ENCODE results near the gene ETV6.

ETV6 gene

DNA sequence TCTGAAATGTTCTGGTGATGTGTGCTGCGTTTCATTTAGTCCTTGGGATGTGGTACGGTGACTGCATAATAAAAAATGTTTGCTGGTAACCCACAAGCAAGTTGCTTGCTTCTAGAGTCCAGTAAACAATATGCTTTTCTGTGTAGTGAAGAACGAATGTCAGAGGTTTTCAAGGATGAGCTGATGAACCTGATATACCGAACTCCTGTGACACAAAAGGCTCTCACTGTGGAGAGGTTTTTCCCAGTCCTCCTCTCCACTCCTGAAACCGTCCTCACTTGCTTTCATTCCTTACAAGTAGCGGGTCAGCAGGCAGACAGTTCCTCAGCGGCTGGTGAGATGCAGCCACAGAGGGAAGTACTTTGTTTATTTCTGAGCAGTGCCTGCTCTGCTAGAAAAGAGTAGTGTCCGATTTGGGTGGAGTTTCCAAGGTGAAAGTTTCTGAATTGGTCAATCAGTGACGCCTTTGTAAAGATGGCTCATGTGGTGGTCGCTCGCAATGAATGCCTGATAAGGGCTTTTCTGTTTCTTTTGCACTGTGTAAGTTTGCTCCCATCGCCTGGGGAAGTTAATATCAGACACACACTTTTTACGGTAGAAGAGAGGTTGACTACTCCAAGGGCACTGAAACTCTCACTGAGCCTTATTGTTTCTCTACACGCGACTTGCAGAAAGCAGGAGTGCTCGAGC is 3.0 kb downstream of the ETV6 start:
- peak; percentile 8 for TF ChIP-seq POLR2A (IDR thresholded peaks at IDR 0.05; ENCODE audit: low read length)
- TF ChIP-seq GATA1 (IDR thresholded peaks at IDR 0.05; ENCODE audit: low read depth, low read length) = no peak
- peak; percentile 33 to 34 for DNase-seq

DNA sequence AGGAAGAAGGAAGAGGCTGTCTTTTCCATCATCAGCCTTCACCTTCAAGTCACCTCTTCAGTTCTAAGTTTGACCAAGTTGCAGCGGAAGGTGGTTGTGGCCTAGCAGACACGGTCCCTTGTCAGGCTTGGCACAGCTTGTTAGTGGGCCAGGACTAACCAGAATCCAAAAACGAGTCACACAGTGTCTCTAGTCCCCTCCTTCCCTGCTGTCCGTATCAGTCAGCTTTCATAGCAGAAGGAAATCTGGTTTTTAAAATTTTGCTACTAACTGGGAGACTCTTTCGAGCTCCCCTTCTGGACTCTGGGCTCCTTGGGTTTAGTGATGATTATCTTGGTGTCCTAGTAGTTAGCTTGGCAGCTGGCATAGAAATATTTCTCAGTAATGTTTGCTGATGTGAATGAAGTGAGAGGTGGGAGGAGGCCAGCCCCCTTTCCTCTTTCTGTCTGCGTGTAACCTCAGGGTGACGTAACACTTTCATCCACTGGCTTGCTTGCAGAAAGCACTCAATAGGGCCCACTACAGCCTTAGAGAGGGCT is 3.8 kb downstream of the ETV6 start:
- DNase-seq = peak; percentile 16 to 24
- TF ChIP-seq GATA1 (IDR thresholded peaks at IDR 0.05; ENCODE audit: low read depth, low read length) (no peak), POLR2A (IDR thresholded peaks at IDR 0.05; ENCODE audit: low read length) (no peak)

DNA sequence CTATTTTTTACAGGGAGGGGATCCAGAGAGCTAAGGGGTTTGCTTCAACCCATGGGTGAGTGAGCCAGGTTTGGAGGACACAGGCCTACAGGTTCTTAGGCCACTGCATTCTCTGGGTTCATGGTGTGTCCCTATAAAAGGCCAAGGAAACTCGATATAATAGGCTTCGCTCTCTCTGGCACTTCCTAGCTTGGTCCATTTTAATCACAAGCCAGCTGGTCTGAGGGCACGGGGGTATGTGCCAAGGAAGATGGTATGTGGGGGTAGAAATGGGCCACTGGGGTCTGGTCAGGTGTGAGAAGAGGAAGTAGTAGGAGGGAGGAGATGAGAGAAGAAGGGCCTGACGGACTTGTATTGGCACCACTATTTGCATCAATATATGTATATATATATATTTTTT is 4.9 kb downstream of the ETV6 start:
- TF ChIP-seq POLR2A (IDR thresholded peaks at IDR 0.05; ENCODE audit: low read length) (no peak), GATA1 (IDR thresholded peaks at IDR 0.05; ENCODE audit: low read depth, low read length) (no peak)

DNA sequence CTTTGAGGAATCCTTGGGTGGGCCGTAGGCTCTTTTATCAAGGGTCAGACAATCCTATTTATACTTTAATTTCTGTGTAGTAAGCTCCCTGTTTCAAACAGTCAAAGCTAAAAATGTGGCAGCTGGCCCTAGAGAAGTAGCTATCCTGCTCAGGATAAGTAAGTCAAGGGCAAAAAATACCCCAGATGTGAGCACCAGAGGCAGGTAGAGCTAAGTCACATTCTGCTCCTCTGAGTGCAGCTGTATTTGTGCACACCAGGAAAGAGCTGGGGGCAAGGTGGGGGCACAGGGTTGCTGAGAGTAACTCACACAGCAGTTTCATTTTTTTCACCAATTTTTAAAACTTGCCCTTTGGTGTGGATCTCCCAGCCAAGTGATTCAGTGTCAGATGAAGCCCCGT is 5.3 kb downstream of the ETV6 start:
- no peak for DNase-seq
- TF ChIP-seq GATA1 (IDR thresholded peaks at IDR 0.05; ENCODE audit: low read depth, low read length) (no peak), POLR2A (IDR thresholded peaks at IDR 0.05; ENCODE audit: low read length) (no peak)

More for the DNA sequence above, 4.9 kb downstream of the ETV6 start:
- no peak for DNase-seq

DNA sequence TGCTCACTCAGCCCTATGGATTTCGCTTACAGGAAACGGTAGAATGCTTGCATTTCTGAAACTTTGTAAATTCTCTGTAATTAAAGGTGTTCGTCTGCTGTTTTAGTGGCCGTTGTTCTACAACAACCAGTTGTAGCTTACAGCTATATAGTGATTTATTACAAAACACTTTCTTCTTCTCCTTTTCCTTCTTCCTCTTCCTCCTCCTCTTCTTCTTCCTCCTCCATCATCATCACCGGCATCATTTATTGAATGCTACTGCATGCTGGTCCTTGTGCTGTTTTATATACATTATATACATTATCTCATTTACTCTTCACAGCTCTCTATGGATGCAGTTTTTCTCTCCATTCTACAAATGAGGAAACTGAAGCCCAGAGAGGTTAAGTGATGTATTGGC is 6.4 kb downstream of the ETV6 start:
- TF ChIP-seq POLR2A (IDR thresholded peaks at IDR 0.05; ENCODE audit: low read length) (no peak), GATA1 (IDR thresholded peaks at IDR 0.05; ENCODE audit: low read depth, low read length) (no peak)
- no peak for DNase-seq

DNA sequence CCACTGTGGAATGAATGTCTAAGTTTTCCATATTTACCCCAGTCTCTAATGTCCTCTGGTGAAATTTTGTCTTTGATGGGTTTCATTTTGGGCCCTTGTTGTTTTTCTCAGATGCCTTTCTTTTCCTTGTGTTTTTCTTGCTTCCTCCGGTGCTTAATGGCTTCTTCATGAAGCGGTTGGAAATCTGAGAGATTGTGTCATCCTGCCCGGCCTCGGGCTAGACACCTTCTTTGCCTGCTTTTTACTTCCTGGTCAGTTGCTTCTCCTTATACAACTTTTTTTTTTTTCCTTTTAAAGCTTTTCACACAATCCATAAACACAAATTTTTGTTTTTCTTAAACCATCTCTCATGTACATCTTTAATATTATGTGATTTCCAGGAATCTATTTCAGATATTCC is 7.1 kb downstream of the ETV6 start:
- DNase-seq = no peak
- TF ChIP-seq POLR2A (IDR thresholded peaks at IDR 0.05; ENCODE audit: low read length) = no peak
- no peak for TF ChIP-seq GATA1 (IDR thresholded peaks at IDR 0.05; ENCODE audit: low read depth, low read length)

DNA sequence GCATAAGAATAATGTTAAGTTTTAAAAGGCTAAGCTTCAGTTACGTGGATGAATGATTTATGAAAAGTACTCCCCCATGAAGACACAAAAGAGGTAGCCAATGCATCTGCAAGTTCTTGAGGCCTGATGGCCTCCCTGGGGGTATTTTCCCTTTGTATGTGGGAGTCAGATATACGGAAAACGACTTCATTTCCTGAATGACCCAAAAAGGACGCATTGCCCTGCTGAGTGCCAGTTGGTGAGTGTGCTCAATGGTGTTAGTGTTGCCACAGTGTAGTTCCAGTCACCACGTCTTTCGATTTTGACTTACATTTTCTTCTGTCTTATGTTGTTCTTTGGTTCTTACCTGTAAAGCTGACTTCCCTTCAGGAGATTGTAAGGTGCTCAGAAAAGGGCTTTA is 8.0 kb downstream of the ETV6 start:
- DNase-seq = no peak
- TF ChIP-seq POLR2A (IDR thresholded peaks at IDR 0.05; ENCODE audit: low read length) = no peak
- TF ChIP-seq GATA1 (IDR thresholded peaks at IDR 0.05; ENCODE audit: low read depth, low read length) = no peak

DNA sequence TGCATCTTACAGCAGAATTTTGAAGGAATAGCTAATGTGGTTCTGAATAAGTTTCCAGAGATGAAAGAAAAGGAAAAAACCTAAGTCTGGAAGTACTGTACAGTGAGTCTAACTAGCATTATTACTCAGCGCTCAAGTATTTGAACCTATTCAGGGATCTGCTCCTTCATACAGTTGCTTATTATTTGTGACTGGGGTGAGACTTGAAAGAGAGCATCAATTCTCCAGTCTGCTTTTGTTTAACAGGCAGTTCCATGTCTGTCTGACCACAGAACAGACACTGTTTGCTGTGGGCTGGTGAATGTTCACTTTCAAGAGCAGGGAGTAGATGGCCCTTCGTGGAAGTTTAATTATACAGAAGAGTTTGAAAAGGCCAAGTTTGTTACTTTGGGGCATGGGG is 9.3 kb downstream of the ETV6 start:
- DNase-seq = no peak
- TF ChIP-seq GATA1 (IDR thresholded peaks at IDR 0.05; ENCODE audit: low read depth, low read length) (no peak), POLR2A (IDR thresholded peaks at IDR 0.05; ENCODE audit: low read length) (no peak)

DNA sequence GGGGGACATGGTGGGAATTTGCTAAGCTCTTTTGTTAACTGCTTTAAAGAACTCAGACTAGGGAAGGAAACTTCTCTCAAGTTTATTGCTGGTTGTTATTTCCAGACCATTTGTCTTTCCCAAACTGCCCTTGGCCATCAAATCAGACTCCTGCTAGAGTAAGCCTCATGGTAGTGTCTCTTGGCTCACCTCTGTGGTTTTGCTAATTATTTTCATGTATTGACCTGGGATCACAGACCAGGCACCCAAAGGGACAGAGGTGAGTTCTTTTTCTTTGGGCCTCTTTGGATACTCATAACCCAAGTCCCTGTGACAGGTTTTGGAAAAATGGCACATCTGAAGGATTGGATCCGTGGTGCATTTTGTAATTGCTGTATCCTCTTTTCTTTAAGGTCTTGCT is 11.2 kb downstream of the ETV6 start:
- TF ChIP-seq POLR2A (IDR thresholded peaks at IDR 0.05; ENCODE audit: low read length) = no peak
- no peak for TF ChIP-seq GATA1 (IDR thresholded peaks at IDR 0.05; ENCODE audit: low read depth, low read length)
- no peak for DNase-seq

DNA sequence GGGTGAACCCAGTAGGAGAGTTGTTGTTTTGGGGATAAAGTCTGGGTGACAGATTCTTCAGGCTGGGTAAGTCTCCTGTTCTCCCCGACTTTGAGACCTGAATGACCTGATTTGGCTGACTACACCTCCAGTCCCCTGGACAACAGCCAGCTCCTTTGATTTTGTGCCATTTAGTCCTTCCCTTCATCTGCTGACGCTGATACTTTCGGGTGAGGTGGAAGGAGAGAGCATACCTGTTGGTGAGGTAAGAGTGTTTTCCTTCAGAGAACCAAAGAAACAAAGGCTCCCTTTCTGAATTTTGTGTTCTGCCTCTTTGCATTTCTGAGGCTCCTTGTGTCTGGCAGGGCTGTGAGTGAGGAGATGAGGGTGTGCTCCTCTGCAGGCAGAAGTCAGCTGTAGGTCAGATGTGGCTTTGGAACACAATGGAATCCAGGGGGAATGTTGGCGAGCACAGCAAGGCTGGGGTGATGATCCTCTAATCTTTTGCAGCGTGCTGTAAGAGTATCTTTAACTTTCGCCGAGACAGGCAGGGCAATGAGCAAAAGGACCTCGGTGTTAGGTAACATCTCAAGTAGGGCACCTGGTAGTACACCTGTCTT is 12.1 kb downstream of the ETV6 start:
- no peak for DNase-seq
- TF ChIP-seq POLR2A (IDR thresholded peaks at IDR 0.05; ENCODE audit: low read length) (no peak), GATA1 (IDR thresholded peaks at IDR 0.05; ENCODE audit: low read depth, low read length) (no peak)

DNA sequence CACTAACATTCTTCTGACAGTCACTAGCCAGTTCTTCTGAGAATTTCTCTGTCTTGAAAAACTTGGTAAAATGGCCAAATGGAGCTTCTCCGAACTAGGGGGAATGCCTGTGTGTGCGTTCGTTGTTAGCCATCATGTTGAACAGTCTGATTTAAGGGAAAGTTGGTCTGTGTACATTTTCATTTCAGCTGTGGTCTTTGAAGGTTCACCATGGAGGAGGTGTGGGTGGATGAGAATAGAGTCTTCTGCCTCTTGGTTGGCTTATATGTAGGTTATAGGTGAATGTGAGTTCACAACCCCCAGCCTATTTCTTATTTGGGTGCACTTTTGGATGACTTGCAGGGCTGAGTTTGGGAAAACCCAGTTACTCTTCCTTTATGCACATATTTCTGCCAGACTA is 12.9 kb downstream of the ETV6 start:
- TF ChIP-seq POLR2A (IDR thresholded peaks at IDR 0.05; ENCODE audit: low read length) = no peak
- TF ChIP-seq GATA1 (IDR thresholded peaks at IDR 0.05; ENCODE audit: low read depth, low read length) = no peak

DNA sequence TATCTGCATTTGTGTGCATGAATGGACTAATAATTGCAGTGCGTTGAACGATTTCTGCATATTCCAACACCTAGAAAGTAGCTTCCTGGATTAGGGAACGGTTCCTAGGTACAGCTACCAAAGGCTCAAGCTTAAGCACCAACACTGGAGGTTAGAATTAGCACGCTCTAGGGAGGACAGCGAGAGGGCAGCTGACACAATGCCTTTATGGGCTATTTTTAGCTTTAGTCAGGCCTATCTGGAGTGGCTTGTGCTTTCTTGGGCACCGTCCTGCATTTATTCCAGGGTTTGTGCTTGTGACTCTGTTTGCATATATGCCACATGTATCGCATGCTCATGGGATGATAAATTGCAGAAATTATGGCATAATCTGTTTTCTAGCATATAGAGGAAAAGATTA is 13.7 kb downstream of the ETV6 start:
- TF ChIP-seq GATA1 (IDR thresholded peaks at IDR 0.05; ENCODE audit: low read depth, low read length) (no peak), POLR2A (IDR thresholded peaks at IDR 0.05; ENCODE audit: low read length) (no peak)
- no peak for DNase-seq

More for the DNA sequence above, 12.9 kb downstream of the ETV6 start:
- DNase-seq = no peak

DNA sequence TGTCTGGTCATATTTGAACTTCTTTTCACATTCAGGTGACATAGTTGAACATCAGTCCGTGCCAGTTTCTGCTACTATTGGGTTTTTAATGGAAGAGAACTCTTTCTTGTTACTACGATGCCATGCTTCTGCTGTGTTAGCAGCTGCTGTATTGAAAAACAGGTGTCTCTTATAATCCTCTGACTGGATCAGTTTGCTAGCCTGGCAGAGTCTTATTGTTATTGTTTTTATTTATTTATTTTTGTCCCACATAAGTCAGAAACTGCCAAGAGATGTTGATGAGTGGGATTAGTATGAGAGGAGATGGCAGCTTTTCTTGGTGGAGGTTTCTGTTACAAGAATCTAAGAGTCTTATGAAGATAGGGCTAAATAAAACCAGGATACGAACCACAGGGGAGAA is 14.6 kb downstream of the ETV6 start:
- DNase-seq = no peak
- TF ChIP-seq GATA1 (IDR thresholded peaks at IDR 0.05; ENCODE audit: low read depth, low read length) = no peak
- TF ChIP-seq POLR2A (IDR thresholded peaks at IDR 0.05; ENCODE audit: low read length) = no peak

DNA sequence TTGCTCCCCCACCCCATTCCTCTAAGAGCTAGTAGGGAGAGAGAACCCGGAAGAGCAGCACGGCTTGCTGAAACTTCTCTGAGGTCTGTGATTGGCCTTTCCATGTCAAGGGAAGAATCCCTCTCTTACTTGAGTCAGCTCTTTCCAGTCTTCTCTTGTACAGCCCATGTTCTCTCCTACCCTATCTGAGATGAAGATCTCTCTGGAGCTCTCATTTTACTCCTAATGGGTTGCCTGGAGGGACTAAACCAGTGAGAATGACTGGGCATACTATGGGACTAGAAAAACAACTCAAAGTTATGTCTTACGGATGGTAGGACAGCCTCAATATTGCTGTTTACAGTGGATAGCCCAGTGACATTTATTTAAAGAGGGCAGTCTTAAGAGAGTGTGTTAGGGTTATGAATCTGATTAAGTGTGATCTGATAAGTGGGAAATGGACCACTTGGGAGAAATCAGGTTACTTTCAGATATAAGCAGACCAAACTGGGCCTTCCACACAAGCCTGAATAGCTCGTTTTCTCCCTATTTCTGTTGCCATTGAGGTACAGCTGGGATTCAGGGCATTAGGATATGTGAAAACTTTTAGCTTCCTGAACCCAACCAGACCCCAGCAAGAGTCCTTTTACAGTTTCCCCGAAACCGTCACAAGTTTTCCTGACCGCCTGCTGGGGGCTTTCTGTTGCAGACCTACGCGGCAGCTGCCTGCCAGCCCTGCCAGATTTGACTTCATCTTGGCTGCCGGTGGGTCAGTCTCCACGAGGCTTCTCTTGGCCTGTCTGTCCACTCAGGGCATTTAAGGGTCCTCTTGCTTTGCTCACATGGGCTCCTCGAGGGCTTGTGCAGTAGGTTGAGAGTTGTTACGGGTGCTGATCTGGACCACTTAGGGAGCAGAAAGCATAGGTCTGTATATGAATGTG is 16.9 kb downstream of the ETV6 start:
- TF ChIP-seq GATA1 (IDR thresholded peaks at IDR 0.05; ENCODE audit: low read depth, low read length) = no peak
- no peak for TF ChIP-seq POLR2A (IDR thresholded peaks at IDR 0.05; ENCODE audit: low read length)
- no peak for DNase-seq

Measured in erythroblast (primary cell).